WTC11 (cell line): ENCODE measurements around the gene GRIK2. TPM values are rescaled to one million over a fixed set of nuclear protein-coding genes. Genes with fewer than 3 reads are reported as not detected.

Source experiments
- ATAC-seq: fragments of 200-7000 bp; cut with Tn5 transposase; 2 replicates; pipeline ENCODE4 v1.10.0; 2021; ENCODE audit warnings: mild to moderate bottlenecking, moderate library complexity
- CTCF ChIA-PET: fragments of 300-600 bp; sonication (Branson Sonifier 250); formaldehyde crosslinking; loops from one replicate; lab custom pipeline; 2021; ENCODE audit warnings: antibody characterized with exemption; lab: Charles Lee
- POLR2A ChIA-PET: fragments of 350-600 bp; sonication (Branson Sonifier 250); formaldehyde crosslinking; loops from one replicate; lab custom pipeline; 2021; ENCODE audit warnings: antibody characterized with exemption; lab: Charles Lee
- DNase-seq: peaks from one replicate; pipeline ENCODE4 v3.0.0; 2021; ENCODE audit warnings: low spot score
- H3K27ac Mint-ChIP-seq: 2 replicates; pipeline ENCODE4 v1.8.0; 2021; ENCODE audit warnings: mixed read lengths
- H3K27me3 Mint-ChIP-seq: 2 replicates; pipeline ENCODE4 v1.8.0; 2021; ENCODE audit warnings: low read depth, mild to moderate bottlenecking, moderate library complexity, mixed read lengths
- H3K36me3 Mint-ChIP-seq: 2 replicates; pipeline ENCODE4 v1.8.0; 2021; ENCODE audit warnings: mixed read lengths
- H3K4me1 Mint-ChIP-seq: 2 replicates; pipeline ENCODE4 v1.8.0; 2022; ENCODE audit warnings: mixed read lengths
- H3K4me3 Mint-ChIP-seq: 2 replicates; pipeline ENCODE4 v1.8.0; 2021; ENCODE audit warnings: mild to moderate bottlenecking, moderate library complexity, mixed read lengths
- H3K9me3 Mint-ChIP-seq: 2 replicates; pipeline ENCODE4 v1.8.0; 2021; ENCODE audit warnings: mixed read lengths
- CREM ChIP-seq: sonication (generic); formaldehyde crosslinking; IDR thresholded peaks from 2 replicates; pipeline ENCODE4 v1.8.1; 2022; ENCODE audit warnings: mild to moderate bottlenecking, missing genetic modification reagents, moderate library complexity
- ELF4 ChIP-seq: sonication (generic); formaldehyde crosslinking; IDR thresholded peaks from 2 replicates; pipeline ENCODE4 v1.8.1; 2022; ENCODE audit warnings: low read depth, mild to moderate bottlenecking, moderate library complexity, missing genetic modification reagents
- FOXP1 ChIP-seq: sonication (generic); formaldehyde crosslinking; IDR thresholded peaks from 2 replicates; pipeline ENCODE4 v1.8.0; 2022; ENCODE audit warnings: missing genetic modification reagents, mild to moderate bottlenecking, moderate library complexity, borderline replicate concordance
- GABPB1 ChIP-seq: sonication (generic); formaldehyde crosslinking; IDR thresholded peaks from 2 replicates; pipeline ENCODE4 v1.8.1; 2023; ENCODE audit warnings: mild to moderate bottlenecking, missing genetic modification reagents
- IRF2 ChIP-seq: sonication (generic); formaldehyde crosslinking; IDR thresholded peaks from 2 replicates; pipeline ENCODE4 v1.8.0; 2022; ENCODE audit warnings: low read depth, missing genetic modification reagents, borderline replicate concordance
- JAZF1 ChIP-seq: fragments of 250-450 bp; sonication (Bioruptor Pico); IDR thresholded peaks from 2 replicates; pipeline ENCODE4 v1.9.0; 2021; ENCODE audit warnings: moderate library complexity, mild to moderate bottlenecking, inconsistent platforms
- NFATC4 ChIP-seq: fragments of 250-450 bp; sonication (Bioruptor Pico); IDR thresholded peaks from 2 replicates; pipeline ENCODE4 v1.9.0; 2021; ENCODE audit warnings: mild to moderate bottlenecking
- NFE2L1 ChIP-seq: sonication (generic); formaldehyde crosslinking; IDR thresholded peaks from 2 replicates; pipeline ENCODE4 v1.8.1; 2023; ENCODE audit warnings: missing genetic modification reagents
- NR2C2 ChIP-seq: sonication (generic); formaldehyde crosslinking; IDR thresholded peaks from 2 replicates; pipeline ENCODE4 v1.8.0; 2022; ENCODE audit warnings: mild to moderate bottlenecking, missing genetic modification reagents
- ZNF138 ChIP-seq: sonication (generic); formaldehyde crosslinking; conservative IDR thresholded peaks from 2 replicates; pipeline ENCODE4 v1.8.1; 2022; ENCODE audit warnings: mild to moderate bottlenecking, moderate library complexity, missing genetic modification reagents
- ZNF263 ChIP-seq: sonication (generic); formaldehyde crosslinking; IDR thresholded peaks from 2 replicates; pipeline ENCODE4 v1.8.1; 2022; ENCODE audit warnings: low read depth, mild to moderate bottlenecking, moderate library complexity, missing genetic modification reagents
- ZNF396 ChIP-seq: fragments of 250-450 bp; sonication (Bioruptor Pico); IDR thresholded peaks from 2 replicates; pipeline ENCODE4 v1.8.0; 2021; ENCODE audit warnings: mild to moderate bottlenecking, moderate library complexity, borderline replicate concordance
- ZNF423 ChIP-seq: fragments of 250-450 bp; sonication (Bioruptor Pico); IDR thresholded peaks from 2 replicates; pipeline ENCODE4 v2.1.2; 2022; ENCODE audit warnings: mild to moderate bottlenecking, moderate library complexity
- total RNA-seq: library from RNA; stranded (reverse); gene quantifications from 3 replicates; pipeline ENCODE4 v1.2.3, GENCODE V29; 2021
- TF ChIP-seq, protein P1 (sequence below): sonication (generic); formaldehyde crosslinking; IDR thresholded peaks from 2 replicates; pipeline ENCODE4 v1.8.1; 2023; ENCODE audit warnings: mild to moderate bottlenecking, missing genetic modification reagents
- TF ChIP-seq, protein P2 (sequence below): fragments of 250-450 bp; sonication (Bioruptor Pico); IDR thresholded peaks from 2 replicates; pipeline ENCODE4 v1.8.0; 2021; ENCODE audit warnings: mild to moderate bottlenecking
- TF ChIP-seq, protein P3 (sequence below): sonication (generic); formaldehyde crosslinking; IDR thresholded peaks from 2 replicates; pipeline ENCODE4 v1.8.1; 2023; ENCODE audit warnings: mild to moderate bottlenecking, missing genetic modification reagents, moderate library complexity
- TF ChIP-seq, protein P4 (sequence below): sonication (generic); formaldehyde crosslinking; IDR thresholded peaks from 2 replicates; pipeline ENCODE4 v1.8.1; 2023; ENCODE audit warnings: mild to moderate bottlenecking, missing genetic modification reagents
- TF ChIP-seq, protein P5 (sequence below): fragments of 250-450 bp; sonication (Bioruptor Pico); IDR thresholded peaks from 2 replicates; pipeline ENCODE4 v1.9.0; 2021; ENCODE audit warnings: mild to moderate bottlenecking, borderline replicate concordance

The GRIK2 gene
- total RNA-seq, 1 experiment from 2014 or later, result 2.7 TPM

DNA sequence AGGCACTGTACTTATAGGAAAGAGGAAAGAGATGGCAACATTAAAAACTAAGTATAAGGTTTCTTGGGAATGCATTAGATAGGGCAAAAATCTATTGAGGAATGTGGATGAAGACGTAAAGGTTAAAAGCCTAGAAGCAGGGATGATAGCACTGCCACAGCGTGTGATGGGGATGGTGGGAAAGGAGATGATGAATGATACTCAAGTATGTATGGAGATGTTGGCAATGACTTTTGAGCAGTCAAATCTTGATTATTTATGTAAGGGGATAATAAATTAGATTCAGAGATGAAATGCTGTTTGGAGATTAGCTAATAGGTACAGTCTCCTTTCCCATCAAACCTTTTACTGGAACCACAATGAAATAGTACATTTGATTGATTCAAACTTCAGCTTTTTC lies 432.8 kb downstream of the GRIK2 start (continued):
- TF ChIP-seq ZNF263 (CRISPR knock-in tag), result no peak
- TF ChIP-seq, protein P1, sequence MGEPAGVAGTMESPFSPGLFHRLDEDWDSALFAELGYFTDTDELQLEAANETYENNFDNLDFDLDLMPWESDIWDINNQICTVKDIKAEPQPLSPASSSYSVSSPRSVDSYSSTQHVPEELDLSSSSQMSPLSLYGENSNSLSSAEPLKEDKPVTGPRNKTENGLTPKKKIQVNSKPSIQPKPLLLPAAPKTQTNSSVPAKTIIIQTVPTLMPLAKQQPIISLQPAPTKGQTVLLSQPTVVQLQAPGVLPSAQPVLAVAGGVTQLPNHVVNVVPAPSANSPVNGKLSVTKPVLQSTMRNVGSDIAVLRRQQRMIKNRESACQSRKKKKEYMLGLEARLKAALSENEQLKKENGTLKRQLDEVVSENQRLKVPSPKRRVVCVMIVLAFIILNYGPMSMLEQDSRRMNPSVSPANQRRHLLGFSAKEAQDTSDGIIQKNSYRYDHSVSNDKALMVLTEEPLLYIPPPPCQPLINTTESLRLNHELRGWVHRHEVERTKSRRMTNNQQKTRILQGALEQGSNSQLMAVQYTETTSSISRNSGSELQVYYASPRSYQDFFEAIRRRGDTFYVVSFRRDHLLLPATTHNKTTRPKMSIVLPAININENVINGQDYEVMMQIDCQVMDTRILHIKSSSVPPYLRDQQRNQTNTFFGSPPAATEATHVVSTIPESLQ, result no peak
- TF ChIP-seq, protein P2, sequence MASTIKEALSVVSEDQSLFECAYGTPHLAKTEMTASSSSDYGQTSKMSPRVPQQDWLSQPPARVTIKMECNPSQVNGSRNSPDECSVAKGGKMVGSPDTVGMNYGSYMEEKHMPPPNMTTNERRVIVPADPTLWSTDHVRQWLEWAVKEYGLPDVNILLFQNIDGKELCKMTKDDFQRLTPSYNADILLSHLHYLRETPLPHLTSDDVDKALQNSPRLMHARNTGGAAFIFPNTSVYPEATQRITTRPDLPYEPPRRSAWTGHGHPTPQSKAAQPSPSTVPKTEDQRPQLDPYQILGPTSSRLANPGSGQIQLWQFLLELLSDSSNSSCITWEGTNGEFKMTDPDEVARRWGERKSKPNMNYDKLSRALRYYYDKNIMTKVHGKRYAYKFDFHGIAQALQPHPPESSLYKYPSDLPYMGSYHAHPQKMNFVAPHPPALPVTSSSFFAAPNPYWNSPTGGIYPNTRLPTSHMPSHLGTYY (CRISPR knock-in tag), result no peak

DNA sequence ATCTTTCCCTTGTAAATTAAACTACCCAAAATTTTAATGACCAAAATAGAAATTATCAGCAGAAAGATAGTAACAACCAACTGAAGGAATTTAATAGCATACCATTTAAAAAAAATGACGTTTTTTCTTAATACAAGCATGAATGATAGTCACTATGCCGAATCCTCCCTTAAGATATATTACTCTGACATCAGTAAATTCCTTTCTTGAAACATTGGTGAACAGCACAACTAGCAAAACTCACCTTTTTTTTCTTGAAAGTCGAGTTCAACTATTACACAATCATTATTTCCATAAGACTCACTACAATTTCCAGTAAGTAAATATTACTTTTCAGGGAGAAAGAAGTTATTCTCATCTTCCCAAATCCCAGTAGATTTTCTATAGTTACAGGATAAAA lies 433.2 kb downstream of the GRIK2 start:
- TF ChIP-seq ELF4 (CRISPR knock-in tag) (no peak), JAZF1 (CRISPR knock-in tag) (no peak), ZNF423 (CRISPR knock-in tag) (no peak), NR2C2 (CRISPR knock-in tag) (no peak), NFE2L1 (no peak), ZNF396 (no peak), FOXP1 (CRISPR knock-in tag) (no peak), CREM (no peak), NFATC4 (CRISPR knock-in tag) (no peak), IRF2 (CRISPR knock-in tag) (no peak), GABPB1 (no peak), ZNF138 (CRISPR knock-in tag) (no peak)
- TF ChIP-seq, protein P3, sequence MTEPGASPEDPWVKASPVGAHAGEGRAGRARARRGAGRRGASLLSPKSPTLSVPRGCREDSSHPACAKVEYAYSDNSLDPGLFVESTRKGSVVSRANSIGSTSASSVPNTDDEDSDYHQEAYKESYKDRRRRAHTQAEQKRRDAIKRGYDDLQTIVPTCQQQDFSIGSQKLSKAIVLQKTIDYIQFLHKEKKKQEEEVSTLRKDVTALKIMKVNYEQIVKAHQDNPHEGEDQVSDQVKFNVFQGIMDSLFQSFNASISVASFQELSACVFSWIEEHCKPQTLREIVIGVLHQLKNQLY, result no peak
- TF ChIP-seq, protein P4, sequence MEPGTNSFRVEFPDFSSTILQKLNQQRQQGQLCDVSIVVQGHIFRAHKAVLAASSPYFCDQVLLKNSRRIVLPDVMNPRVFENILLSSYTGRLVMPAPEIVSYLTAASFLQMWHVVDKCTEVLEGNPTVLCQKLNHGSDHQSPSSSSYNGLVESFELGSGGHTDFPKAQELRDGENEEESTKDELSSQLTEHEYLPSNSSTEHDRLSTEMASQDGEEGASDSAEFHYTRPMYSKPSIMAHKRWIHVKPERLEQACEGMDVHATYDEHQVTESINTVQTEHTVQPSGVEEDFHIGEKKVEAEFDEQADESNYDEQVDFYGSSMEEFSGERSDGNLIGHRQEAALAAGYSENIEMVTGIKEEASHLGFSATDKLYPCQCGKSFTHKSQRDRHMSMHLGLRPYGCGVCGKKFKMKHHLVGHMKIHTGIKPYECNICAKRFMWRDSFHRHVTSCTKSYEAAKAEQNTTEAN (CRISPR knock-in tag), result no peak
- TF ChIP-seq, protein P5, sequence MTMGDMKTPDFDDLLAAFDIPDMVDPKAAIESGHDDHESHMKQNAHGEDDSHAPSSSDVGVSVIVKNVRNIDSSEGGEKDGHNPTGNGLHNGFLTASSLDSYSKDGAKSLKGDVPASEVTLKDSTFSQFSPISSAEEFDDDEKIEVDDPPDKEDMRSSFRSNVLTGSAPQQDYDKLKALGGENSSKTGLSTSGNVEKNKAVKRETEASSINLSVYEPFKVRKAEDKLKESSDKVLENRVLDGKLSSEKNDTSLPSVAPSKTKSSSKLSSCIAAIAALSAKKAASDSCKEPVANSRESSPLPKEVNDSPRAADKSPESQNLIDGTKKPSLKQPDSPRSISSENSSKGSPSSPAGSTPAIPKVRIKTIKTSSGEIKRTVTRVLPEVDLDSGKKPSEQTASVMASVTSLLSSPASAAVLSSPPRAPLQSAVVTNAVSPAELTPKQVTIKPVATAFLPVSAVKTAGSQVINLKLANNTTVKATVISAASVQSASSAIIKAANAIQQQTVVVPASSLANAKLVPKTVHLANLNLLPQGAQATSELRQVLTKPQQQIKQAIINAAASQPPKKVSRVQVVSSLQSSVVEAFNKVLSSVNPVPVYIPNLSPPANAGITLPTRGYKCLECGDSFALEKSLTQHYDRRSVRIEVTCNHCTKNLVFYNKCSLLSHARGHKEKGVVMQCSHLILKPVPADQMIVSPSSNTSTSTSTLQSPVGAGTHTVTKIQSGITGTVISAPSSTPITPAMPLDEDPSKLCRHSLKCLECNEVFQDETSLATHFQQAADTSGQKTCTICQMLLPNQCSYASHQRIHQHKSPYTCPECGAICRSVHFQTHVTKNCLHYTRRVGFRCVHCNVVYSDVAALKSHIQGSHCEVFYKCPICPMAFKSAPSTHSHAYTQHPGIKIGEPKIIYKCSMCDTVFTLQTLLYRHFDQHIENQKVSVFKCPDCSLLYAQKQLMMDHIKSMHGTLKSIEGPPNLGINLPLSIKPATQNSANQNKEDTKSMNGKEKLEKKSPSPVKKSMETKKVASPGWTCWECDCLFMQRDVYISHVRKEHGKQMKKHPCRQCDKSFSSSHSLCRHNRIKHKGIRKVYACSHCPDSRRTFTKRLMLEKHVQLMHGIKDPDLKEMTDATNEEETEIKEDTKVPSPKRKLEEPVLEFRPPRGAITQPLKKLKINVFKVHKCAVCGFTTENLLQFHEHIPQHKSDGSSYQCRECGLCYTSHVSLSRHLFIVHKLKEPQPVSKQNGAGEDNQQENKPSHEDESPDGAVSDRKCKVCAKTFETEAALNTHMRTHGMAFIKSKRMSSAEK (CRISPR knock-in tag), result no peak
- H3K4me3 Mint-ChIP-seq, result no peak overlapping the region
- H3K27me3 Mint-ChIP-seq, result no peaks in the 10 kb centered on the region
- H3K27ac Mint-ChIP-seq, result no peak overlapping the region
- peaks cover 18% of the 10 kb centered on the region for H3K36me3 Mint-ChIP-seq
- H3K4me1 Mint-ChIP-seq, result peaks cover 12% of the 10 kb centered on the region
- CTCF ChIA-PET, result no interaction called here
- H3K9me3 Mint-ChIP-seq, result peaks cover 26% of the 10 kb centered on the region
- DNase-seq, result no peak
- no peak for ATAC-seq
- POLR2A ChIA-PET, result no interaction called here
